GM13977 (cell line): ENCODE results near the gene PRKCA.
"Not testable (repeated sequence)": the region's sequence is repeated elsewhere in the genome, so short reads cannot be mapped to it uniquely, and the experiment has no call there.

ENCODE experiments used
- DNase-seq: peaks from one replicate; pipeline ENCODE4 v3.0.0; 2012; ENCODE audit warnings: low spot score
- in situ Hi-C: fragments of 300-500 bp; cut with MboI; formaldehyde crosslinking; loops from one replicate; pipeline ENCODE4 v1.12.0; 2022; ENCODE audit warnings: low sequenced_read_pairs, low pct_unique_long_range_greater_than_20kb, mixed read lengths, inconsistent platforms; ENCODE audit not compliant: unreplicated experiment
- TF ChIP-seq, protein P1 (sequence below): IDR thresholded peaks from 2 replicates; pipeline ENCODE4 v1.5.1; 2012; ENCODE audit warnings: mild to moderate bottlenecking, control low read depth; ENCODE audit not compliant: insufficient read depth; ENCODE audit errors: extremely low read depth, missing control alignments

The PRKCA gene

DNA sequence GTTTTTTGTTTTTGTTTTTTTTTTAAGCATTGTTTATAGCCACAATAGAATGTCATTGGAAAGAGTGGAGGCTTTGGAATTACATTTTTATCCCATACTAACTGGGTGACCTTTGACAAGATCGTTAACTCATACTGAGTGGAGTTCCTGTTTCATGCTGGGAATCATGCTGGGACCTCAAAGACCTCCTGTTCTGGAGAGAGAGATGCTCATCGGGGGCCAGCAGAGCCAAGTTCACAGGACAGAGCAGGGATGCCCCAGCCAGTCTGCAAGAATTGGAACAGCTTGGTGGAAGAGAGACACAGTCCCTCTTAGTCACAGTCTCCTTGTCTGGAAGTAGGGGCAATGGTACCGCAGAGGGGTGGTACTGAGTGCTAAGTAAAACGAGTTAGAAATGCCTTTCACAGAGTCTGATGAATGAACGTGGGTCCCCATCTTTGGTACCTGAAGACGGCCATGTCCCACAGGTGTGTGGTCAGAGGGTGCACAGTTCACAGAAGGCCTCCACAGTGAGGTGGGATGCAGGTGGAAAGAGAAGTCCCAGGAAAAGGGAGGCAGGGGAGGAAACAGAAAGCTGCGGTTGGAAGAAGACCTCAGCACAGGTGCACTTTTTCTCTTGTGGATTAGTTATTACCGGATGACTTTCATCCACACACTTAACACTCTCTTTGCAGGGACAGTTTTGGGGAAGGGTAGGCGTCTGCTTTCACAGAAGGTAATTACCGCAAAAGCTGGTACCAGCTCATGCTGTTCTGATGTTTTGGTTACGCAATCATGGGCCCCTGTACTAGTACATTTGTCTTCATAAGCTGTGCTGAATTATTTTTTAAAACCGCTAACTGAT is 147.8 kb downstream of the PRKCA start:
- in situ Hi-C loops, result no loop called here
- DNase-seq, result no peak

DNA sequence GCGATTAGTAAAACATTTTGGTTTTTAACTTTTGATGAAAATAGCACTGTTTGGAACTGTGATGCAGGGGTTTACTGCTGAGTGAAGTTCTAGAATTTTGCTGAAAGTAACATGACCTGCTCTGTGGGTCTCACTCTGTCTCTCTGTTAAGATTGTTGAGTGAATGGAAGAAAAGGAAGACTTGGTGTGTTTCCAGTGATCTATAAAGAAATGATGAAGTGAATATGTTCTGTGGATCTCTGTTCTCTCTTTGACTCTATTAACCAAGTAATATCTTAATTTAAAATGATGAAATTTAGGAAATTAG is 148.4 kb downstream of the PRKCA start:
- DNase-seq, result no peak
- in situ Hi-C loops, result no loop called here
- TF ChIP-seq, protein P1, sequence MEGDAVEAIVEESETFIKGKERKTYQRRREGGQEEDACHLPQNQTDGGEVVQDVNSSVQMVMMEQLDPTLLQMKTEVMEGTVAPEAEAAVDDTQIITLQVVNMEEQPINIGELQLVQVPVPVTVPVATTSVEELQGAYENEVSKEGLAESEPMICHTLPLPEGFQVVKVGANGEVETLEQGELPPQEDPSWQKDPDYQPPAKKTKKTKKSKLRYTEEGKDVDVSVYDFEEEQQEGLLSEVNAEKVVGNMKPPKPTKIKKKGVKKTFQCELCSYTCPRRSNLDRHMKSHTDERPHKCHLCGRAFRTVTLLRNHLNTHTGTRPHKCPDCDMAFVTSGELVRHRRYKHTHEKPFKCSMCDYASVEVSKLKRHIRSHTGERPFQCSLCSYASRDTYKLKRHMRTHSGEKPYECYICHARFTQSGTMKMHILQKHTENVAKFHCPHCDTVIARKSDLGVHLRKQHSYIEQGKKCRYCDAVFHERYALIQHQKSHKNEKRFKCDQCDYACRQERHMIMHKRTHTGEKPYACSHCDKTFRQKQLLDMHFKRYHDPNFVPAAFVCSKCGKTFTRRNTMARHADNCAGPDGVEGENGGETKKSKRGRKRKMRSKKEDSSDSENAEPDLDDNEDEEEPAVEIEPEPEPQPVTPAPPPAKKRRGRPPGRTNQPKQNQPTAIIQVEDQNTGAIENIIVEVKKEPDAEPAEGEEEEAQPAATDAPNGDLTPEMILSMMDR, result no peak

More for the DNA sequence above, 147.8 kb downstream of the PRKCA start:
- TF ChIP-seq, protein P1, result no peak

DNA sequence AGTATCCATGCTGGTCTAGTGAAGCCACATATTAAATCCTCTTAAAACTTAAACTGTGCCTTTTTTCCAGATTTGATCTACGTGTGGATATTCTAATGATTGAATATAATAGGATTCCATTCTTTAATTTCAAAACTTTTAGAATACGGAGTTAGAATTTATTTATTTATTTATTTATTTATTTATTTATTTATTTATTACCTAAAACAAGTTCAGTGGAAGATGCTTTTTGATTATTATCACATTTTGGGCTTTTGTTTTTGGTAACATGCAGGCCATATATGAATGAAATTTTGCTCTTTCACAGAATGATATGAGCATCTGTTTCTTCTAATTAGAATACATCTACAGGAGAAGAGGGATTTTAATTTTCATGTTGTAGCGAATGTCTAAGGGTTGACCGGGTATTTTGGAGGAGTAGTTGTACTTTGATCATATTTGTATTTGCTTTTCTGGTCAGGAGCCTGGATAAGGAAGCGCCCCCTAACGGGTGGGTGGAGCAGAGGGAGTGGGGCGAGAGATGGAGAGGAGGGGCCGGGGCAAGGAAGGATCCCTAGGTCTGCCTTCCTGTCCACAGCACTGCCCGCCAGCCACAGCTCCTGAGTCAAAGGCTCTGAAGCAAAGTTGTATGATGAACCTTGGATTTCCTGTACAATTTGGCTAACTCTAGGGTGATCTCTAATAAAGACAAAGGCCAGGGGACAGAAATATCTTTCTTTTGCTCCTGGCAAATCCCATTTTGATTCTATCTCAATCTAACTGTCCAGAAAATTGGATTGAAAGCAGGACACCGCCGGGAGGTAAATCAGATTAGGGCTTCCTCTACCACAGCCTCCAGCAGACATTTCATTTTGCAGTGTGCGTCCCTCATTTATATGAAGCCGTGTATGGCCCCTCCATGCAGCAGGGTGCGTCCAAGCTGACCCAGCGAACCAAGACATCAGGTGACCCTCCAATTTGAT is 149.1 kb downstream of the PRKCA start:
- TF ChIP-seq, protein P1, result no peak
- DNase-seq, result no peak
- in situ Hi-C loops, result no loop called here

DNA sequence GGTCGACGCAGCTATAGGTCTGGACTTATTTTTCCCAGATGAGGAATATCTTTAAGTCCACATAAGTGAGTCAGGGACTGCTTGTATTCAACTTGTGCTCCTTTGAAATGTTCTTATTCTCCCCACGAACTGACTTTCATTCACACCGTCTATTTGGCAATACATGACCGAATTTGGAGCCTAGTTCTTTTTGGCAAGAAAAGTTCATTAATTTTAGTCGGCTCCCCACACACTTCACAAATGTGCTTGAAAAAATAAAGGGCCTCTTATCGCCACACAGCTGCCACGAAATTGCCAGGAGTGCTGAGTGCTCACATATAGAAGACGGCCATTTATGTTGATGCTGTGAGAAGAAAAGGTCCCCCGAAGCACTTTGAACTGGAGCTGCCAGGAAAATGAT is 152.6 kb downstream of the PRKCA start:
- TF ChIP-seq, protein P1, result no peak
- in situ Hi-C loops, result no loop called here
- DNase-seq, result no peak

DNA sequence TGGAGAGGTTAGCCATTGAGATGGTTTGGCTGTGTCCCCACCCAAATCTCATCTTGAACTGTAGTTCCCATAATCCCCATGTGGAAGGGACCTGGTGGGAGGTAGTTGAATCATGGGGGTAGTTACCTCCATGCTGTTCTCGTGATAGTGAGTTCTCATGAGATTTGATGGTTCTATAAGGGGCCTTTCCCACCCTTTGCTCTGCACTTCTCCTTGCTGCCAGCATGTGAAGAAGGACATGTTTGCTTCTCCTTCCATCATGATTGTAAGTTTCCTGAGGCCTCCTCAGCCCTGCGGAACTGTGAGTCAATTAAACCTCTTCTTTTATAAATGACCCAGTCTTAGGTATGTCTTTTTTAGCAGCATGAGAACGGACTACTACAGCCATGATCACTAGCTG is 155.1 kb downstream of the PRKCA start:
- DNase-seq, in situ Hi-C loops: not testable (repeated sequence)

DNA sequence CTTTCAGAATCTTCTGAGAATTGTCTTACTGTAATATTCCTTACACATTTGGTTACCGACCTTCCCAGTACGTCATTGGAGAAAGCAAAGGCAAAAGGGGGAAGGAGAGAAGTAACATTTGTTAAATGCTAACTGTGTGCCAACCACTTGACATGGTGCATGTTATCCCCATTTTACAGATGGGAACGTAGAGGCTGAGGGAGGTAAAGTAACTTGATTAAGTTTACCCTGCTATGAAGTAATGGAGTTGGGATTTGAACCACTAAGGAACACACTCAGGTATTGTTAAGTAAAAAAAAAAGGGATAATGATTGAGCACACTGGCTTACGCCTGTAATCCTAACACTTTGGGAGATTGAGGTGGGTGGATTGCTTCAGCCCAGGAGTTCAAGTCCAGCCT is 156.4 kb downstream of the PRKCA start:
- TF ChIP-seq, protein P1, result no peak
- in situ Hi-C loops, result no loop called here
- DNase-seq, result no peak

DNA sequence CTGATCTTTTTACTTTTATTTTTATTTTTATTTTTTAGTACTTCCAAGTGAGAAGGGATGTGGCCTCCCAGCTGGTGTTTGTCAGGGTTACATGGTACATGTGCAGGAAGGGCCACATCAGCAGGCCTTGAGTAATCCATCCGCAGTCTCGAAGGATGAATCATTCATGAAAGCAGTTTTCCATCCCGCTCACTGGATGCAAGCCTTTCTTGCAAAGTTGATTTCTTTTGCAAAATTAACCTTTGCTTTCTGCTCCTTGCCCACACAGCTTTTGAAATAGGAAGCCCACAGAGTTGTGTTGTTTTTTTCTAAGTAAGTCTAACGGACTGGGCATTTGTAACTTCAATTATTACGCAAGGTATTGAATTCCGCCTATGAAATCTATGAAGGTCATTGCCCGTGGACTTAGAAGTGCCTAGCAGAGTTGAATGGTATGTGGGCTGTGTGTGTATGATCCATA is 157.4 kb downstream of the PRKCA start:
- no peak for DNase-seq
- in situ Hi-C loops, result no loop called here
- TF ChIP-seq, protein P1, result no peak
